GM18951 (cell line): ENCODE data around the gene TMPRSS4.

ENCODE experiments used
- POLR2A ChIP-seq: IDR thresholded peaks from 4 replicates; pipeline ENCODE4 v1.6.1; 2011; ENCODE audit warnings: mild to moderate bottlenecking; ENCODE audit not compliant: insufficient read length, insufficient read depth; ENCODE audit errors: extremely low read depth
- in situ Hi-C: fragments of 300-500 bp; cut with MboI; formaldehyde crosslinking; loops from one replicate; pipeline ENCODE4 v1.12.0; 2022; ENCODE audit warnings: low sequenced_read_pairs, mixed read lengths, inconsistent platforms; ENCODE audit not compliant: unreplicated experiment

Gene TMPRSS4

GRCh38 chr11:118111019-118111743, 34.3 kb downstream of the TMPRSS4 start:
- TF ChIP-seq POLR2A: no peak
- in situ Hi-C loops: no loop called here

- no peak for TF ChIP-seq POLR2A
- in situ Hi-C loops: no loop called here
These were observed 34.8 kb downstream of the TMPRSS4 start for GRCh38 chr11:118111744-118112035.

GRCh38 chr11:118112711-118113430, 36.0 kb downstream of the TMPRSS4 start:
- no peak for TF ChIP-seq POLR2A
- in situ Hi-C loops: no loop called here

- TF ChIP-seq POLR2A: no peak
- in situ Hi-C loops: no loop called here
These were observed 37.4 kb downstream of the TMPRSS4 start for GRCh38 chr11:118114266-118114665.

GRCh38 chr11:118115048-118115447, 38.2 kb downstream of the TMPRSS4 start:
- in situ Hi-C loops: no loop called here
- TF ChIP-seq POLR2A: no peak

GRCh38 chr11:118117790-118118601, 41.1 kb downstream of the TMPRSS4 start:
- in situ Hi-C loops: no loop called here

GRCh38 chr11:118120793-118121192, 43.9 kb downstream of the TMPRSS4 start:
- TF ChIP-seq POLR2A: no peak
- in situ Hi-C loops: no loop called here

More at GRCh38 chr11:118117790-118118601, 41.1 kb downstream of the TMPRSS4 start:
- no peak for TF ChIP-seq POLR2A

GRCh38 chr11:118124929-118125535, 48.2 kb downstream of the TMPRSS4 start:
- in situ Hi-C loops: no loop called here
- no peak for TF ChIP-seq POLR2A

- no peak for TF ChIP-seq POLR2A
- in situ Hi-C loops: no loop called here
These were observed 49.4 kb downstream of the TMPRSS4 start for GRCh38 chr11:118126082-118126838.

GRCh38 chr11:118128310-118128709, 51.4 kb downstream of the TMPRSS4 start:
- no peak for TF ChIP-seq POLR2A
- in situ Hi-C loops: no loop called here

- no peak for TF ChIP-seq POLR2A
- in situ Hi-C loops: no loop called here
These were observed 52.0 kb downstream of the TMPRSS4 start for GRCh38 chr11:118128721-118129470.

- in situ Hi-C loops: no loop called here
- TF ChIP-seq POLR2A: no peak
These were observed 52.7 kb downstream of the TMPRSS4 start for GRCh38 chr11:118129471-118130172.
